Left lobe of liver (tissue), 2 donors: Measurements from ENCODE around the gene MACC1. TPM values are rescaled to one million over a fixed set of nuclear protein-coding genes. Genes with fewer than 3 reads are reported as not detected.

Source experiments
- ATAC-seq: fragments of 200-7000 bp; cut with Tn5 transposase; one replicate; pipeline ENCODE4 v1.9.1; 2020; ENCODE audit warnings: mild to moderate bottlenecking, moderate library complexity
- DNase-seq: peaks from one replicate; pipeline ENCODE4 v3.0.0-alpha.2; 2020; ENCODE audit warnings: low spot score
- total RNA-seq: library from RNA; stranded (reverse); gene quantifications from one replicate; pipeline ENCODE4 v1.2.1, GENCODE V29; 2021
- donor health status: DM: no; HTN: no; CAD: no; lungs with moderate emphysema.
- donor health status: DM: no; HTN: yes; CAD: no.

The MACC1 gene
- total RNA-seq, 1 donor from 2014 or later = 0.38 TPM

- DNase-seq = no peak
- no peak for ATAC-seq
These were observed 31.2 kb downstream of the MACC1 start for GRCh38 chr7:20185988-20186387.

GRCh38 chr7:20183086-20183485 lies 34.1 kb downstream of the MACC1 start:
- DNase-seq = no peak

GRCh38 chr7:20176578-20177242 lies 40.5 kb downstream of the MACC1 start:
- ATAC-seq (no peak), DNase-seq (no peak)

More at GRCh38 chr7:20183086-20183485, 34.1 kb downstream of the MACC1 start:
- ATAC-seq = no peak

GRCh38 chr7:20173828-20174227 lies 43.4 kb downstream of the MACC1 start:
- ATAC-seq = no peak
- DNase-seq = no peak

- peak; percentile 52 for DNase-seq
- ATAC-seq = peak; percentile 73
These were observed 44.3 kb downstream of the MACC1 start for GRCh38 chr7:20172736-20173334.

- no peak for ATAC-seq
- DNase-seq = no peak
These were observed 46.6 kb downstream of the MACC1 start for GRCh38 chr7:20170633-20171032.

- ATAC-seq = no peak
- DNase-seq = no peak
These were observed 52.1 kb downstream of the MACC1 start for GRCh38 chr7:20165146-20165510.

- ATAC-seq (no peak), DNase-seq (no peak)
These were observed 52.6 kb downstream of the MACC1 start for GRCh38 chr7:20164425-20165145.

- no peak for ATAC-seq
- DNase-seq = no peak
These were observed 54.5 kb downstream of the MACC1 start for GRCh38 chr7:20162665-20163064.

- no peak for ATAC-seq
These were observed 57.9 kb downstream of the MACC1 start for GRCh38 chr7:20159226-20159747.

GRCh38 chr7:20158684-20159083 lies 58.5 kb downstream of the MACC1 start:
- ATAC-seq (no peak), DNase-seq (no peak)

More at GRCh38 chr7:20159226-20159747, 57.9 kb downstream of the MACC1 start:
- no peak for DNase-seq

GRCh38 chr7:20157456-20157855 lies 59.7 kb downstream of the MACC1 start:
- DNase-seq (no peak), ATAC-seq (no peak)

GRCh38 chr7:20153999-20154398 lies 63.2 kb downstream of the MACC1 start:
- DNase-seq (no peak), ATAC-seq (no peak)

GRCh38 chr7:20153567-20153966 lies 63.6 kb downstream of the MACC1 start:
- DNase-seq (no peak), ATAC-seq (no peak)

- ATAC-seq (no peak), DNase-seq (no peak)
These were observed 64.7 kb downstream of the MACC1 start for GRCh38 chr7:20152511-20152910.

- no peak for DNase-seq
- no peak for ATAC-seq
These were observed 65.3 kb downstream of the MACC1 start for GRCh38 chr7:20151708-20152456.

GRCh38 chr7:20146451-20146850 lies 70.7 kb downstream of the MACC1 start:
- DNase-seq = no peak
- ATAC-seq = no peak

- no peak for DNase-seq
- ATAC-seq = no peak
These were observed 72.4 kb downstream of the MACC1 start for GRCh38 chr7:20144801-20145200.

GRCh38 chr7:20141666-20142065 lies 75.5 kb downstream of the MACC1 start:
- DNase-seq (no peak), ATAC-seq (no peak)

GRCh38 chr7:20141002-20141345 lies 76.2 kb downstream of the MACC1 start:
- DNase-seq (no peak), ATAC-seq (no peak)

- DNase-seq = no peak
- ATAC-seq = no peak
These were observed 76.7 kb downstream of the MACC1 start for GRCh38 chr7:20140291-20141001.
